PC-9 (cell line): Measurements from ENCODE around the gene CD9.

Experiments
- CTCF ChIP-seq: fragments of 200-600 bp; sonication (generic); conservative IDR thresholded peaks from 2 replicates; pipeline ENCODE4 v1.6.1; 2017; ENCODE audit warnings: mixed run types, antibody characterized with exemption, mild to moderate bottlenecking, moderate library complexity
- EZH2 ChIP-seq: fragments of 200-600 bp; sonication (generic); IDR thresholded peaks from 2 replicates; pipeline ENCODE4 v1.8.0; 2017; ENCODE audit warnings: antibody characterized with exemption, low read depth

GRCh38 chr12:6264402-6265037, 64.3 kb downstream of the CD9 start:
- TF ChIP-seq CTCF: no peak
- TF ChIP-seq EZH2: no peak
